ENCODE data around the gene TCF7L2.

Gene TCF7L2

GRCh38 chr10:113113918-113114317 lies 163.9 kb downstream of the TCF7L2 start:
- no peaks in the 10 kb centered on the region for H3K9me3 ChIP-seq (ENCODE audit: control insufficient read depth, low read length)

DNA sequence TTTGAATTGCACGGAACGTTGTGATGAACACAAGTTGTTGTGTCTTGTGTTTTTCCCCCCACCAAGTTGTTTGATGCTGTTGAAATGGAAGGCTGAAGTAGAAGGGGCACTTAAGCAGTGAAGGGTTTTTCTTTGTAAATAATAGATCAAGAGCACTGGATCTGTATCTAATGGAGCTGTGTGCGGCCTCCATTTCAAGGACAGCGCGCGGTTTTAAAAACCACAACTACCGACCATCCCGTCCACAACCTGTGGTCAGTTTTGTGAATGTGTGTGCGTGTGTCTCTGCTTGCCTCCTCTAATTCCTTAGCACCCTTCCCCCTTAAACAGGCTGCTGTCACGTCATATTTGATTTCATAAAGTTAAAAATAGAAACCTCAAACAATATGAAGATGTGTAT lies 165.5 kb downstream of the TCF7L2 start:
- Histone ChIP-seq H3K4me3 (ENCODE audit: insufficient read depth in 1 of 2, low read depth in 1 of 2, low read length in 2 of 2) (no peak overlapping the region), H3K9ac (ENCODE audit: low read length) (no peak overlapping the region), H2AK5ac (ENCODE audit: low read length, severe bottlenecking) (no peak overlapping the region), H2AFZ (ENCODE audit: low read depth, low read length) (no peak overlapping the region), H3K23ac (ENCODE audit: low read length in 2 of 2) (no peak overlapping the region), H4K8ac (ENCODE audit: low read length) (no peak overlapping the region), H3K18ac (ENCODE audit: low read depth in 1 of 2, low read length in 2 of 2) (no peak overlapping the region), H2BK5ac (ENCODE audit: low read depth, low read length, poor library complexity, severe bottlenecking) (no peak overlapping the region), H2BK12ac (ENCODE audit: low read length in 2 of 2) (no peak overlapping the region), H3K27ac (ENCODE audit: low read length, poor library complexity, severe bottlenecking) (no peak overlapping the region), H3K14ac (ENCODE audit: low read length in 2 of 2) (no peak overlapping the region), H4K91ac (ENCODE audit: low read length) (peak overlapping the region; percentile 43), H3K79me1 (replicated peaks; ENCODE audit: low read length, poor library complexity, severe bottlenecking) (peaks cover 24% of the 10 kb centered on the region), H3K27me3 (ENCODE audit: control insufficient read depth in 1 of 2, insufficient read depth in 1 of 2, low read length in 2 of 2) (no peaks in the 10 kb centered on the region), H2BK120ac (ENCODE audit: low read depth, low read length) (no peak overlapping the region), H3K4me1 (ENCODE audit: control insufficient read depth, insufficient read depth, low read depth, low read length) (peaks cover 7% of the 10 kb centered on the region), H3K4ac (ENCODE audit: low read depth in 1 of 2, low read length in 2 of 2) (no peak overlapping the region), H3K4me2 (ENCODE audit: low read length, poor library complexity, severe bottlenecking) (no peak overlapping the region), H2BK15ac (ENCODE audit: low read depth, poor library complexity, severe bottlenecking) (no peak overlapping the region), H3K9me3 (ENCODE audit: control insufficient read depth, low read length) (no peaks in the 10 kb centered on the region), H3K36me3 (ENCODE audit: control insufficient read depth in 1 of 2, insufficient read depth in 2 of 2, low read depth in 1 of 2, low read length in 2 of 2) (no peaks in the 10 kb centered on the region)
- DNase-seq = no peak
- WGBS = 90% methylated on average over 9 of the region's 10 CpGs

More at GRCh38 chr10:113113918-113114317, 163.9 kb downstream of the TCF7L2 start:
- H2AK5ac ChIP-seq (ENCODE audit: low read length, severe bottlenecking) = no peak overlapping the region
- no peak overlapping the region for H2BK120ac ChIP-seq (ENCODE audit: low read depth, low read length)
- no peak overlapping the region for H4K8ac ChIP-seq (ENCODE audit: low read length)
- no peak overlapping the region for H2BK5ac ChIP-seq (ENCODE audit: low read depth, low read length, poor library complexity, severe bottlenecking)
- H3K36me3 ChIP-seq (ENCODE audit: control insufficient read depth in 1 of 2, insufficient read depth in 2 of 2, low read depth in 1 of 2, low read length in 2 of 2) = no peaks in the 10 kb centered on the region
- no peak overlapping the region for H3K4ac ChIP-seq (ENCODE audit: low read depth in 1 of 2, low read length in 2 of 2)
- no peak overlapping the region for H3K4me2 ChIP-seq (ENCODE audit: low read length, poor library complexity, severe bottlenecking)
- H3K23ac ChIP-seq (ENCODE audit: low read length in 2 of 2) = no peak overlapping the region
- WGBS = 88% methylated on average over 1 of the region's 1 CpG
- H2AFZ ChIP-seq (ENCODE audit: low read depth, low read length) = no peak overlapping the region
- no peak overlapping the region for H4K91ac ChIP-seq (ENCODE audit: low read length)
- no peak overlapping the region for H3K14ac ChIP-seq (ENCODE audit: low read length in 2 of 2)
- peaks cover 7% of the 10 kb centered on the region for H3K4me1 ChIP-seq (ENCODE audit: control insufficient read depth, insufficient read depth, low read depth, low read length)
- H3K4me3 ChIP-seq (ENCODE audit: insufficient read depth in 1 of 2, low read depth in 1 of 2, low read length in 2 of 2) = no peak overlapping the region
- no peaks in the 10 kb centered on the region for H3K27me3 ChIP-seq (ENCODE audit: control insufficient read depth in 1 of 2, insufficient read depth in 1 of 2, low read length in 2 of 2)
- no peak overlapping the region for H3K18ac ChIP-seq (ENCODE audit: low read depth in 1 of 2, low read length in 2 of 2)
- no peak for DNase-seq
- no peak overlapping the region for H2BK12ac ChIP-seq (ENCODE audit: low read length in 2 of 2)
- H3K27ac ChIP-seq (ENCODE audit: low read length, poor library complexity, severe bottlenecking) = no peak overlapping the region
- no peak overlapping the region for H2BK15ac ChIP-seq (ENCODE audit: low read depth, poor library complexity, severe bottlenecking)
- no peak overlapping the region for H3K9ac ChIP-seq (ENCODE audit: low read length)
- H3K79me1 ChIP-seq (replicated peaks; ENCODE audit: low read length, poor library complexity, severe bottlenecking) = peaks cover 20% of the 10 kb centered on the region

DNA sequence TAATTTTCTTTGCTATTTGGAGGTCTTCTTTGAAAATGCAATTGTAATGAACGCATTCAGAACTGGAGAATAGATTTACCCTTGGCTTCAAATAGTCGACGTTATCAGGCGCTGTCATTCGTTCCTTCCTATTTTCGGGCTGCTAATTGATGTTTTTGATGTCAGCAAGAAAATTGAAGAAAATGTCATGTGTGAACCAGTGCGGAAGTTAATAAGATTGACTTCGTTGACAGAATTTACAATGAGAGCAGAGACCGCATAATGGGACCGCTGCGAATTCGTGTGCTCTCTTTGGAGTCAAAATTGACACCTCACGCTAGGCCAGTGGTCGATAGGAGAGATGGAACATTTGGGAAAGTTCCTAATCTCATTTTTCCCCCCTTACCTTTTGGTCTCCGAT lies 168.8 kb downstream of the TCF7L2 start:
- Histone ChIP-seq H3K9me3 (ENCODE audit: control insufficient read depth, low read length) (no peaks in the 10 kb centered on the region), H3K36me3 (ENCODE audit: control insufficient read depth in 1 of 2, insufficient read depth in 2 of 2, low read depth in 1 of 2, low read length in 2 of 2) (no peaks in the 10 kb centered on the region), H2BK15ac (ENCODE audit: low read depth, poor library complexity, severe bottlenecking) (no peak overlapping the region), H2AK5ac (ENCODE audit: low read length, severe bottlenecking) (no peak overlapping the region), H4K8ac (ENCODE audit: low read length) (no peak overlapping the region), H3K79me1 (replicated peaks; ENCODE audit: low read length, poor library complexity, severe bottlenecking) (peaks cover 21% of the 10 kb centered on the region), H2BK120ac (ENCODE audit: low read depth, low read length) (no peak overlapping the region), H3K4me3 (ENCODE audit: insufficient read depth in 1 of 2, low read depth in 1 of 2, low read length in 2 of 2) (no peak overlapping the region), H2BK12ac (ENCODE audit: low read length in 2 of 2) (no peak overlapping the region), H2BK5ac (ENCODE audit: low read depth, low read length, poor library complexity, severe bottlenecking) (no peak overlapping the region), H3K14ac (ENCODE audit: low read length in 2 of 2) (no peak overlapping the region), H3K4me2 (ENCODE audit: low read length, poor library complexity, severe bottlenecking) (no peak overlapping the region), H3K27me3 (ENCODE audit: control insufficient read depth in 1 of 2, insufficient read depth in 1 of 2, low read length in 2 of 2) (no peaks in the 10 kb centered on the region), H3K23ac (ENCODE audit: low read length in 2 of 2) (no peak overlapping the region), H3K27ac (ENCODE audit: low read length, poor library complexity, severe bottlenecking) (no peak overlapping the region), H2AFZ (ENCODE audit: low read depth, low read length) (no peak overlapping the region), H3K4me1 (ENCODE audit: control insufficient read depth, insufficient read depth, low read depth, low read length) (peaks cover 3% of the 10 kb centered on the region), H3K18ac (ENCODE audit: low read depth in 1 of 2, low read length in 2 of 2) (no peak overlapping the region), H3K4ac (ENCODE audit: low read depth in 1 of 2, low read length in 2 of 2) (no peak overlapping the region), H4K91ac (ENCODE audit: low read length) (no peak overlapping the region), H3K9ac (ENCODE audit: low read length) (no peak overlapping the region)
- 92% methylated on average over 15 of the region's 15 CpGs for WGBS
- DNase-seq = no peak

DNA sequence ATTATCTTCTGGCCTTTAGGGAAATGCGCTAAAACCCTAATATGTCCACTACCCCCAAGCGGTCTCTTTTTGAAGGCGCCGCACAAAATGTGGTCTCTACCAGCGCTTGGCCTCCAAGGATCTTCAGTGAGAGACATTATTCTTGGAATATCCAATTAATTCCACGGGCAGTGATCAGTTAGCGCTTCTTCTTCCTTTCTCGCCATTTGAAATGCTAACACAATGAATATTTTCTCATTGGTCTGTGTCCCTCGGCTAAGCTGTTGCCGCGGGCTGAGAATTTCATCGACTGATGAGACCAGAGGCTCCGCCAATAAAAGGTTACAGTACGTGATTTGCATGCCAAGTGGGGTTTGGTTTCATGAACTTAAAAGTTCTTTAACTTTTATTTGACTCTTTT lies 169.8 kb downstream of the TCF7L2 start:
- Histone ChIP-seq H3K14ac (ENCODE audit: low read length in 2 of 2) (no peak overlapping the region), H3K23ac (ENCODE audit: low read length in 2 of 2) (no peak overlapping the region), H3K18ac (ENCODE audit: low read depth in 1 of 2, low read length in 2 of 2) (no peak overlapping the region), H3K4ac (ENCODE audit: low read depth in 1 of 2, low read length in 2 of 2) (no peak overlapping the region), H3K9me3 (ENCODE audit: control insufficient read depth, low read length) (no peaks in the 10 kb centered on the region), H3K36me3 (ENCODE audit: control insufficient read depth in 1 of 2, insufficient read depth in 2 of 2, low read depth in 1 of 2, low read length in 2 of 2) (no peaks in the 10 kb centered on the region), H3K79me1 (replicated peaks; ENCODE audit: low read length, poor library complexity, severe bottlenecking) (peaks cover 24% of the 10 kb centered on the region), H2AK5ac (ENCODE audit: low read length, severe bottlenecking) (no peak overlapping the region), H4K91ac (ENCODE audit: low read length) (no peak overlapping the region), H2BK120ac (ENCODE audit: low read depth, low read length) (no peak overlapping the region), H3K27ac (ENCODE audit: low read length, poor library complexity, severe bottlenecking) (no peak overlapping the region), H3K4me2 (ENCODE audit: low read length, poor library complexity, severe bottlenecking) (no peak overlapping the region), H3K4me3 (ENCODE audit: insufficient read depth in 1 of 2, low read depth in 1 of 2, low read length in 2 of 2) (no peak overlapping the region), H3K9ac (ENCODE audit: low read length) (no peak overlapping the region), H2AFZ (ENCODE audit: low read depth, low read length) (no peak overlapping the region), H3K4me1 (ENCODE audit: control insufficient read depth, insufficient read depth, low read depth, low read length) (peaks cover 3% of the 10 kb centered on the region), H2BK12ac (ENCODE audit: low read length in 2 of 2) (peak overlapping the region in 1 of 2 experiments; percentile 7), H3K27me3 (ENCODE audit: control insufficient read depth in 1 of 2, insufficient read depth in 1 of 2, low read length in 2 of 2) (no peaks in the 10 kb centered on the region), H4K8ac (ENCODE audit: low read length) (no peak overlapping the region), H2BK15ac (ENCODE audit: low read depth, poor library complexity, severe bottlenecking) (no peak overlapping the region), H2BK5ac (ENCODE audit: low read depth, low read length, poor library complexity, severe bottlenecking) (no peak overlapping the region)
- 98% methylated on average over 14 of the region's 14 CpGs for WGBS
- DNase-seq = no peak
